ENCODE measurements around the gene SIAH2.
A peak's percentile ranks its signal among the peaks of the same experiment; 100 is the strongest.

Gene SIAH2

DNA sequence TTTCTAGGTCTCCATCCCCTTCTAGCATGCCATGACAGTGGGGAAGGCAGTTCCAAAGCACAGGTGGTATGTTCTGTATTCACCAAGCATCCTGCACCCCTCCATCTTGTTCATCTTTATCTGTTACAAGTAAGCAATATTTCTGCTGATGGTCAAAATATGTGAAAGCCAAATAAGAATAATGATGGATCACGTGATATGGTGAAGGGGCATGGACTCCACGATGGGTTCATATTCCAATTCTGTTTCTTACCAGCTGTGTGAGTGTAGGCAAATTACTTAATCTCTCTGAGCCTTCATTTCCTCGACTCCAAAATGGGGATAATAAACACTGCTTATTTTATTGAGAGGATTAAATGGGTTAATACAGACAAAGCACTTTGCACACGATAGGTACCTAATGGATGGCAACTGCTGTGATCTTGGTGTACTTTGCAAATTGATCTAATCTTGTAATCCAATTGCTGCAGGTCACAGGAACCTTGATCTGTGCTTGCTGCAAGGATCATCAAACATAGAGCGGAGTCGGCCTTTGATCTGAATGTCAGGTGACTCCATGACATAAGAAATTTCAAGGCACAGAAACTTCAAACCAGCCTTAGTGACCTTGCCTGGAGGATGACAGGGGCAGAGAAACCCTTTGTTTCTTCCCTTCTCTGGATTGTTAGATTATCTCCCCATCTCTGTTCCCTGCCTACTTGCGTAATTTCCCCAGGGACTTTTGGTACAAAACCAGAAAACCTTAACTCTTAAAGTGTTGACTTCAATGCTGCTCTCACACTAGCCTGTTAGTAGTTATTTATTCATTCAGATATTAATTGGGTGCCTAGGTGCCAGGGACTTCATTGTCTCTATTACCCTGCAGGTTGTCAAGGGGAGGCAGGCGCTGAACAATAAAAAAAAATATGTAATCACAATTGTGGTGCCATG is 25.8 kb downstream of the SIAH2 start:
- DNase-seq (ENCODE audit: insufficient read length, low spot score): no peak
- FAIRE-seq: no peak

DNA sequence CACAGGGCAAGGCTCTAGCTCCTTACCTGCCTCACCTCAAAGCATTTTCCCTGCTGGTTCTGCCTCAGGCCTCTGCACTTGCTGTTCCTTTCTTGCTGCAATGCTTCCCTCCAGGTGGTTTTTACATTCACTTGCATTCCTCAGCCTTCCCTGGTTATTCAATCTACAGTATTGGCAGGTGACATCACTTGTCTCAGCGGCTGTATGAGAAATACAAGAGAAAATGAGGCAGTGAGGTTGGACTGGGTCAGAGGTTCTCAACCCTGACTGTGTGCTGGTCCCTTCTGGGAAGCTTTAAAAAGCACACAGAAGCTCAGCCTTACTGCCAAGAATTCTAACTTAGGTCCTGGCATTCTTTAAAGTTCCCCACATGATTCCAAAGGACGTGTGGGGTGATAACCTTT is 26.7 kb downstream of the SIAH2 start:
- no peak for DNase-seq (ENCODE audit: insufficient read length, low spot score)
- FAIRE-seq: no peak

- DNase-seq (ENCODE audit: insufficient read length, low spot score) (no peak), FAIRE-seq (no peak)
These were observed 28.2 kb downstream of the SIAH2 start for GRCh38 chr3:150734795-150735119.

GRCh38 chr3:150733936-150734794 is 28.8 kb downstream of the SIAH2 start:
- DNase-seq (ENCODE audit: insufficient read length, low spot score) (no peak), FAIRE-seq (no peak)

- FAIRE-seq (no peak), DNase-seq (ENCODE audit: insufficient read length, low spot score) (no peak)
These were observed 29.5 kb downstream of the SIAH2 start for GRCh38 chr3:150733373-150733935.

- no peak for DNase-seq (ENCODE audit: insufficient read length, low spot score)
- FAIRE-seq: no peak
These were observed 33.1 kb downstream of the SIAH2 start for GRCh38 chr3:150729682-150730360.

GRCh38 chr3:150727653-150728502 is 35.1 kb downstream of the SIAH2 start:
- FAIRE-seq (no peak), DNase-seq (ENCODE audit: insufficient read length, low spot score) (no peak)

- FAIRE-seq (no peak), DNase-seq (ENCODE audit: insufficient read length, low spot score) (no peak)
These were observed 37.4 kb downstream of the SIAH2 start for GRCh38 chr3:150725548-150725947.

DNA sequence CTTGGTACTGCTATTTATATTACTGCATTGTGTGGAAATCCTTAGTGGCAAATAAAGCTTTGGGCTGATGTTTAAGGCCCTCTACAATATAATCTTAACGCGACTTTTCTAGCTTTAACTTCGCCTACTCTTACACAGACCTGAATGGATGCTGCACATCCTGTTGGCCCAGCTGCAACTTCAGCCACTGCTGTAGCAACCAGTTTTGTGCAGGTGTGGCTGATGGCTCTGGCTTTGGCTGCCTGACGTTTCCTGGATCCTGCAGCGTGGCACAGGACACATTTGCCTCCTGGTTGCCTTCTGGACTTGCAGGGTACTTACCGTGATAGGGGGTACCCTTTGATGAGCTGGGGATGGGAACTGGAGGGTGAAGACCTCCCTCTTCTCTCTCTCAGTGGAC is 39.0 kb downstream of the SIAH2 start:
- FAIRE-seq (no peak), DNase-seq (ENCODE audit: insufficient read length, low spot score) (no peak)

GRCh38 chr3:150722267-150722666 is 40.7 kb downstream of the SIAH2 start:
- FAIRE-seq: no peak

GRCh38 chr3:150721285-150722130 is 41.5 kb downstream of the SIAH2 start:
- FAIRE-seq (no peak), DNase-seq (ENCODE audit: insufficient read length, low spot score) (peak; percentile 67)

More at GRCh38 chr3:150722267-150722666, 40.7 kb downstream of the SIAH2 start:
- DNase-seq (ENCODE audit: insufficient read length, low spot score): no peak

- FAIRE-seq (no peak), DNase-seq (ENCODE audit: insufficient read length, low spot score) (no peak)
These were observed 42.5 kb downstream of the SIAH2 start for GRCh38 chr3:150720444-150720843.

DNA sequence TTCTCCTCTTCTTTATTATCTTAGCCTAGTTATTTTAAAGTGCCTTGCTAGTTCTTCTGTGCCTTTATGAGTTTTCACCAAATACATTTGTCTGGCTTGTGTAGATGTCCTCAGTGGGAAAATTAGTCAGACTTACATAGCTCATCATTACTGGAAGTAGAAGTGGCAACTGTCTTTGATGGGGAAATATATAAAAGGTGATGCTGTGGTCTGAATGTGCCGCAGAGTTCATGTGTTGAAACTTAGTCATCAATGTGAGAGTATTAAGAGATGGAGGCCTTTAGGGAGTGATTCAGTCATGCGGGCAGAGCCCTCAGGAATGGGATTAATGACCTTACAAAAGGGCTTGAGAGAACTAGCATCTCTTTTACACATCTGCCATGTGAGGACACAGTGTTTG is 52.9 kb downstream of the SIAH2 start:
- FAIRE-seq: no peak
- DNase-seq (ENCODE audit: insufficient read length, low spot score): no peak

GRCh38 chr3:150703756-150704344 is 59.1 kb downstream of the SIAH2 start, which contains the start of gene ERICH6:
ERICH6 (minus strand) TSS chr3:150703920; CDS start chr3:150703898, 22 bp downstream.
- FAIRE-seq: peak; percentile 13
- DNase-seq (ENCODE audit: insufficient read length, low spot score): peak; percentile 90

GRCh38 chr3:150703299-150703755 is 59.6 kb downstream of the SIAH2 start:
- FAIRE-seq: peak; percentile 46
- DNase-seq (ENCODE audit: insufficient read length, low spot score): no peak

DNA sequence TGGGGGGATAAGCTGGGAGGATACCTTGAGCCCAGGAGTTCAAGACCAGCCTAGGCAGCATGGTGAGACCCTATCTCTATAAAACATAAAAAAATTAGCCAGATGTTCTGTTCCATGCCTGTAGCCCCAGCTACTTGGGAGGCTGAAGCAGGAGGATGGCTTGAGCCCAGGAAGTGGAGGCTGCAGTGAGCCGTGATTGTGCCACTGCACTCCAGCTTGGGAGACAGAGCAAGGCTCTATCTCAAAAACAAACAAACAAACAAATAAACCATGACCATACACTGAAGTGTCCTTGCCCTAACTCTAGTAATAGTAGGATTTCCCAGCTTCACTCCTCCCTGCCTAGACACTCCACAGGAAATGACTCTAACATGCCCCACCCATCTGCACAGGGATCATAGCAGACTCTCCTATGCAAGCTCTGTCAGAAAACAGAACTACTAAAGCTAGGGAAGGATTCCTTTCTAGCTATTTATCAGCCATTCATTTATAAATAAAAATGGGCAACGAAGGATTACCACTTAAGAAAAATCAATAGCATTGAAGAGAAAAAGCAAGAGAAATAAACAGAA is 63.8 kb downstream of the SIAH2 start:
- FAIRE-seq (peak; percentile 42), DNase-seq (ENCODE audit: insufficient read length, low spot score) (peak; percentile 44)

- FAIRE-seq: no peak
These were observed 65.3 kb downstream of the SIAH2 start for GRCh38 chr3:150697646-150698045.

More at GRCh38 chr3:150697646-150698045, 65.3 kb downstream of the SIAH2 start:
- peak; percentile 15 for DNase-seq (ENCODE audit: insufficient read length, low spot score)

Data from HTR-8/SVneo (cell line).